Activated CD8-positive, alpha-beta memory T cell treated with anti-CD3 and anti-CD28 coated beads, Interleukin-2, amount 50 U/mL, for 48 hours (primary cell): Measurements from ENCODE around the gene ADPRHL1.

Source experiments
- DNase-seq: peaks from one replicate; pipeline ENCODE4 v3.0.0-alpha.2; 2020

ADPRHL1 gene

GRCh38 chr13:113452942-113453901, at the start of gene ADPRHL1:
Gene ADPRHL1 (minus strand): TSS chr13:113453488. CDS start chr13:113453437, 51 bp downstream.
- no peak for DNase-seq

GRCh38 chr13:113502686-113503085, 49.4 kb upstream of the ADPRHL1 start:
- no peak for DNase-seq

GRCh38 chr13:113500530-113501265, 47.4 kb upstream of the ADPRHL1 start:
- no peak for DNase-seq

GRCh38 chr13:113499936-113500335, 46.6 kb upstream of the ADPRHL1 start:
- no peak for DNase-seq

GRCh38 chr13:113498905-113499304, 45.6 kb upstream of the ADPRHL1 start:
- DNase-seq = no peak

- DNase-seq = no peak
These were observed 43.9 kb upstream of the ADPRHL1 start for GRCh38 chr13:113497217-113497616.

- DNase-seq = no peak
These were observed 42.4 kb upstream of the ADPRHL1 start for GRCh38 chr13:113495494-113496210.

GRCh38 chr13:113493315-113493951, 40.1 kb upstream of the ADPRHL1 start:
- DNase-seq = no peak

- DNase-seq = no peak
These were observed 38.7 kb upstream of the ADPRHL1 start for GRCh38 chr13:113491982-113492381.

GRCh38 chr13:113491418-113491883, 38.2 kb upstream of the ADPRHL1 start:
- DNase-seq = no peak

- peak; percentile 91 for DNase-seq
These were observed 37.5 kb upstream of the ADPRHL1 start, which contains the start of gene DCUN1D2 for GRCh38 chr13:113490496-113491417. Gene DCUN1D2 (minus strand): TSS chr13:113490711. CDS start chr13:113490669, 42 bp downstream.

GRCh38 chr13:113489549-113490495, 36.5 kb upstream of the ADPRHL1 start:
- DNase-seq = peak; percentile 78

GRCh38 chr13:113489171-113489548, 35.9 kb upstream of the ADPRHL1 start:
- no peak for DNase-seq

- DNase-seq = no peak
These were observed 35.0 kb upstream of the ADPRHL1 start for GRCh38 chr13:113488283-113488682.

GRCh38 chr13:113486698-113487097, 33.4 kb upstream of the ADPRHL1 start:
- no peak for DNase-seq

GRCh38 chr13:113485545-113485944, 32.3 kb upstream of the ADPRHL1 start:
- DNase-seq = no peak

- DNase-seq = no peak
These were observed 30.4 kb upstream of the ADPRHL1 start for GRCh38 chr13:113483504-113484293.

- no peak for DNase-seq
These were observed 29.8 kb upstream of the ADPRHL1 start for GRCh38 chr13:113483081-113483480.

- DNase-seq = no peak
These were observed 25.9 kb upstream of the ADPRHL1 start for GRCh38 chr13:113479179-113479578.
